HEK293 (cell line): ENCODE measurements around the gene ABI3BP.

ENCODE experiments used
- CTCF ChIP-seq: fragments of 450-650 bp; formaldehyde crosslinking; IDR thresholded peaks from 2 replicates; pipeline ENCODE4 v1.5.1; 2016; ENCODE audit warnings: missing biosample characterization, missing genetic modification characterization
- ELK4 ChIP-seq: IDR thresholded peaks from 2 replicates; pipeline ENCODE4 v1.6.1; 2011; ENCODE audit warnings: mild to moderate bottlenecking, low read depth, low read length, borderline replicate concordance
- REST ChIP-seq: fragments of 450-650 bp; formaldehyde crosslinking; IDR thresholded peaks from 2 replicates; pipeline ENCODE4 v1.5.1; 2016; ENCODE audit warnings: missing biosample characterization, missing genetic modification characterization
- SCRT1 ChIP-seq: fragments of 450-650 bp; formaldehyde crosslinking; IDR thresholded peaks from 2 replicates; pipeline ENCODE4 v1.5.1; 2016; ENCODE audit warnings: missing biosample characterization, missing genetic modification characterization, borderline replicate concordance
- ZNF239 ChIP-seq: fragments of 450-650 bp; formaldehyde crosslinking; IDR thresholded peaks from 2 replicates; pipeline ENCODE4 v1.5.1; 2016; ENCODE audit warnings: missing biosample characterization, missing genetic modification characterization
- ZNF341 ChIP-seq: fragments of 450-650 bp; formaldehyde crosslinking; IDR thresholded peaks from 2 replicates; pipeline ENCODE4; 2016; ENCODE audit warnings: low read depth, missing biosample characterization, missing genetic modification characterization

- TF ChIP-seq CTCF (tag by site-specific recombination) = no peak
- no peak for TF ChIP-seq ZNF239
- TF ChIP-seq ELK4 = no peak
- TF ChIP-seq REST = no peak
- TF ChIP-seq SCRT1 = no peak
- no peak for TF ChIP-seq ZNF341 (tag by site-specific recombination)
Measured at GRCh38 chr3:100776097-100776729, 217.0 kb downstream of the ABI3BP start.
